GM19463 (cell line): ENCODE results near the gene GBF1.
"Not testable (repeated sequence)": the region's sequence is repeated elsewhere in the genome, so short reads cannot be mapped to it uniquely, and the experiment has no call there.

Source experiments
- ATAC-seq: cut with Tn5 transposase; IDR thresholded peaks from one replicate; pipeline ENCODE4 v1.9.1; 2021; ENCODE audit warnings: mild to moderate bottlenecking, moderate library complexity; ENCODE audit not compliant: unreplicated experiment

GBF1 gene

GRCh38 chr10:102233997-102234396, 11.3 kb upstream of the GBF1 start:
- no peak for ATAC-seq

GRCh38 chr10:102234888-102235597, 10.3 kb upstream of the GBF1 start:
- no peak for ATAC-seq

GRCh38 chr10:102235598-102235920, 9.8 kb upstream of the GBF1 start:
- ATAC-seq, result no peak

DNA sequence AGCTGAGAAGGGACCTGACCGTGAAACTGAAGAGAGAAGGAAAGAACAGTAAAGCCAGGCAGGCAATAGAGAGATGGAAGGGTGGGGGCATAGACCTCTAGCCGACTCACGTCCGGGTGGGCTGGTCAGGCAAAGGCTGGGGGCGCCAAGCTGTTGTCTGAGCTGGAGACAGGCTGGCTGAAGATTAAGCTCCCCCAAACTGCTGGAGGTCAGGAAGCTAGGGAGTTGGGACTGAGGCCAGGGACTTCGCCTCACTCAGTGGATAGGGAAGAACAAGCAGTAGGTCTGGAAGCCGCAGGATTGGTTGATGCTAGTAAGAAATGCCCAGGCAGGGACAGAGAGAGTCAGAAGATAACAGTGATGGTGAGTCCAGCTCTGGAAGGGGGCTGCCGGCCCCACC, 9.3 kb upstream of the GBF1 start:
- ATAC-seq, result no peak

- no peak for ATAC-seq
Observed at GRCh38 chr10:102237711-102238252, 7.5 kb upstream of the GBF1 start.

DNA sequence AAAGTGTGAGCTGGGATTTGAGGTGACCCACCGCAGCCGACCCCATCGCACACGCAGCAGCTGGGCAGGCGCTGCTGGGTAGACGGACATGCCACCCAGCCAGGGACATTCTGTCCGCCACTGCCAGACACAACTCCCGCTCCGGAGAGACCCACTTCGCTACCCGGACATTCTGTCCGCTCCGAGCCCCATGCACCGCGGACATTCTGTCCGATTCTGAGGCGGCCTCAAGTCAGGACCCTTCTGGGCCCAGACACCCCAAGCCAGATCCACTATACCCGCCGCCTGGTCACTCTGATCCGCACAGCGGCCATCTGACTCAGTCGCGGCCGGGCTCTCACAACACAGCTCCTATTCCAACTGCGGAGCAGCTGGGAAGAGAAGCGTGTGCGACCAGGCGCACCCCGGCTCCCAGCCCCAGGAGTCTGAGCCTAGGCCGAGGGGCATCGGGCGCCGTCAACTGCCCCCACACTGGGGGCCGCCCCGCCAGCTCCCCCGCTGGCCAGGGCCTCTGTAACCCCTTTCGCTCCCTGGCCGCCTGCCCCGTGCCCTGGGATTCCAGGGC, 4.8 kb upstream of the GBF1 start:
- no peak for ATAC-seq

DNA sequence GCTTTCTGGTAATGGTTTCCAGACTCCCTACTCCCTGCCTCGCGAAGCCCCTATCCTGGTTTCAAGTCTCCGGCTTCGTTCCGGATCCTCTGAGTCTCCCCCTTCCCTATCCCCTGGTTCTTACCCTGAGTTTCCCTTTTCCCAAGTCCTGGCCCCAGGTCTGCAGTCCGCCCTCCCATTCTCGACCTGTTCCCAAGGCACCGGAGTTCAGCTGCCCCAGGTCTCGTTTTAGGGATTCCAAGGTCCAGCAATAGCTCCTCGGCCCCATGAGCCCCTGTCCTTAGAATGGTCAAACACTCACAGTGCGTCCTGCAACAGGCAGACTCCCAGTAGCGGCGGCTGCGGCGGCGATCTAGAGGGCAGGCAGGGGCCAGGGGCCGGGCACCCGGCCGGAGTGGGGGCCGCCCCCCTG, 4.3 kb upstream of the GBF1 start:
- ATAC-seq, result no peak

DNA sequence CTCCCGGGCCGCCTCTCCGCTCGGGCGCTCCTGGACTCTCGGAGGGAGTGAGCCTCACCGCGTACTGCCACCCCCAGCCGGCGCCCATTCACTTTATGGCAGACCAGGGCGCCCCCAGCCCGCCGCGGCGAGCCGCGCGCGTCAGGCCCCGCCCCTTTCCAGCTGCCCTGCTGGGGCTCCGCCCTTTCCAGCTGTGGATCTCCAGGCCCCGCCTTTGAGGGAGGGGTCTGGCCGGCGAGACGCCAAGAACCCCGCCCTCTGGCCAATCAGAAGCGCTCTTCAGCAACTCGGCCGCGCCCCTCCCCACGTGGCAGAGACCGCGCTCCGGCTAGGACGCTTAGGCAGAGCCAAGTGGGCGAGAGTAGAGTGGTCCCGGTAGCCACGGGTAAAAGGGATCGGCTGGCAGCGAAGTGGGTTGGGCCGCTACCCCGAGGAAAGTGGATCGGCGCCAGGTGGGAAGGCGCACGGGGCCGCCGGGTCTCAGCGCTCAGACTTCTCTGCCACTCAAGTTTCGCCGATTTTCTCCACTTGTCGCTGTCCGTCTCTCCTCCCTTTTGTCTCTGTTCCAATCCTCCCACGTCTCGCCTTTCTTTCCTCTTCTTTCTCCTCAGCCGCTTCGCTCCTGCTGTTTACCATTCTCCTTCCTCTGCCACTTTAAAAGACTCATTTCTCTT, 3.8 kb upstream of the GBF1 start, which contains the start of gene PITX3:
Gene PITX3, minus strand, starts transcription at position 69 of the 674 bp plus-strand sequence. CDS start 9,432 bp downstream, outside the sequence.
- ATAC-seq, result peak; percentile 45

DNA sequence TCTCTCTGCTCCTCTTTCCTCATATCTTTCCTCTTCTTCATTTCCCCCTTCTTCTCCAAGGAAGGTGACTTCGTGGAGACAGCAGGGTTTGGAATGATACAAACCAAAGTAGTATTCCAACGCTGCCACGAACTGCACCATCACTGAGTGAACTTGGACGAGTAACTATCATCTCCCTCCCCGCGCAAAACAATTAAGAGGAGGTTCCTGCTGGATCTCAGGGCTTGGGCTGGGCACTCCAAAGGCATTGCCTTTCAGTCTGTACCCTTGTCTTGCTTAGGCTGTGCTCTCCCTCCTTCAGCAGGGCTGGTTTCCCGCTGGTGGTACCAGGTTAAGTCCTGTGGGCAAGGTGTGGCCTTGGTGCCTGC, 3.2 kb upstream of the GBF1 start:
- ATAC-seq, result no peak

DNA sequence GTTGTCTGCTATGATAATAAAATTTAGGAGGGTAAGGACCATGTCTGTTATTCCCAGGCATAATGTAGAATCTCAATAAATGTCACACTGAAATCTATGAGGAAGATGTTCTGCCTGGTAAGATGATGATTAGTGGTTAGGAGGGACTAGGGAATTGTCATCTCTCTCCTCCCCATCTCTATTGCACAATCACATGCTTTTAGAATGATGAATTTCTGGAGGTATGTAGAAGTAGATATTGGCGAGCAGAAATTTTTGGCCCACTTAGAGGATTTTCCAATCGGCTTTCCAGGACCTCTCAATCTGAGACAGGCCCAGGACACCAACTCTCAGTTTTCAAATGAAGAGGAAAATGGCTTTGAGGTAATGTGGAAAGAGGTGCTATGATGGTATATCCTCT, 2.0 kb upstream of the GBF1 start:
- no peak for ATAC-seq

DNA sequence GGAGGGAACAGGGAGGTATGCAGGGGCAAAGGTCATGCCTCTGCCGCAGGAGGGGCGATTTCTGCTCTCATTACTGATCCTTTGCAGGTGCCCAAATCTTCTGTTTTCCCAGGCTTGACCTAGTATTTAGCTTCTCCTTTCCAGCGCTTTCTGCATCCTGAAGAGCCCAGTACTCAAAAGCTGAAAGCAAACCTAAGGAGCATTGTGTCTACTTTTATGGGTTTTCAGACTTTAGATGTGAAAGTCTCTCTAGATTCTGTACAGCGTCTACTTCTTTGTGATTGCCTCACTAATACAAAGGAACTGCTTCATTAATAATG, 560 bp downstream of the GBF1 start:
- no peak for ATAC-seq

GRCh38 chr10:102246261-102246660, 929 bp downstream of the GBF1 start:
- ATAC-seq, result no peak

DNA sequence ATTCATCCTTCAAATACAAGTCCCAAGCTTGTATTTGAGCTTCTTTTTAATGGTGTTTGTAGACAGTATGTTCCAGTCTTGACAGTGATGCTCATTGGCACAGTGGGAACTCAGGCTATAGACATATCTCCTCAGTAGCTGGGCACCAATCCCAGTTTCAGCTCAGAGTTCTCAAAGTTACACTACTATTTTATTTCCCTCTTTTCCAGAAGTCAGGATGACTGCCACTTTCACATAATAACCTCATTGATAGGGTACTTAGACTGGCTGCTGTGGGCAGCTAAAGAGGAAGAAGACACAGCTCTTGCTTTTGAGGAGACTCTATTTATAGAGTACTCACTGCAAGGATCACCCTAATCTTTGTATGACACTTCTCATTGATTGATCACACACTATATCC, 2.4 kb downstream of the GBF1 start:
- no peak for ATAC-seq

DNA sequence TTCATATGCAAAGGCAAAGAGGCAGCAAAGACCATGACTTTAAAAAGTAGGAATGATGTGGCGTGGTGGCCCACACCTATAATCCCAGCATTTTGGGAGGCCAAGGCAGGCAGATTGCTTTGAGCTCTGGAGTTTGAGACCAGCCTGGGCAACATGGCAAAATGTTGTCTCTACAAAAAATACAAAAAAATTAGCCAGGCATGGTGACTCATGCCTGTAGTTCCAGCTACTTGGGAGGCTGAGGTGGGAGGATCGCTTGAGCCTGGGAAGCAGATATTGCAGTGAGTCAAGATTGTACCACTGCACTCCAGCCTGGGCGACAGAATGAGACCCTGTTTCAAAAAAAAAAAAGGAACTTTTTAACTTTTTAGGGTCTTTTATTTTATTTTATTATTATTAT, 7.2 kb downstream of the GBF1 start:
- not testable (repeated sequence) for ATAC-seq

GRCh38 chr10:102254426-102254825, 9.1 kb downstream of the GBF1 start:
- ATAC-seq, result no peak

GRCh38 chr10:102255404-102255803, 10.1 kb downstream of the GBF1 start:
- ATAC-seq, result no peak

DNA sequence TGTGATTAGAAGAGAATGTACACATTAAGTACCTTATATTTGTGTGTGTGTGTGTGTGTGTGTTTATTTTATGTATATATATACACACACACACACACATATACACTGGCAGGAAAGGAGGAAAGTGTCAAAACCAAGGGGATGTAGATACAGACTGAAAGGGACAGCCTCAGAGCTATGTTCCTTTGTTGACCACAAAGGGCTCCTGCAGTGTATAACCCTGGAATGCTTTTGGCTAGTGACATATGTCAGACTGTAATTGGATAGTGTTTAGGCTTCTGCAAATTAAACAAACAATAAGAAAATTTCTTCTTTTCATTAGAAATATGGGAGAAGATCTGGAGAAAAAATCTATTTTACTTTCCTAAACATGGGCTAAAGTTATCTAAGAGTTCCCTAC, 15.9 kb downstream of the GBF1 start:
- ATAC-seq, result no peak

- no peak for ATAC-seq
Observed at GRCh38 chr10:102261842-102262241, 16.5 kb downstream of the GBF1 start.

- ATAC-seq, result no peak
Observed at GRCh38 chr10:102262744-102263370, 17.5 kb downstream of the GBF1 start.

- no peak for ATAC-seq
Observed at GRCh38 chr10:102264371-102264770, 19.0 kb downstream of the GBF1 start.

DNA sequence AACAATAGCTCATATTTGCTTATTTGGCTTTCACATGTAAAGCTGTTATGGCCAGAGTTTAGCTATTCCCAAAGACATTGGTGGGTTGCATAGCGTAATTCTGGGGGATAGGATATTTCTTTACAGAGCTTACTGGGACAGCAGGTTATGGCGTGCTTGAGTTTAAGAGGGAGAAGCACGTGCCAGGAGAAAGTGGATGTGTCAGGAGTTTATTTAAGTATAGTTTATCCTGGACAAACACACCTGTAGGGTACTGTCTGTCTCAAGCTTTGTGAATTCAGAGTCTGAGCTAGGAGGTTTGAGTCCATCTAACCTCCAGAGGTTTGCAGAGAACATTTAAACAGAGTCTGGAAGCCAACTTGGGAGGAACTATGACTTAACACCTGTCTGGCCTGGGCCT, 21.3 kb downstream of the GBF1 start:
- ATAC-seq, result no peak

- ATAC-seq, result no peak
Observed at GRCh38 chr10:102267748-102268147, 22.4 kb downstream of the GBF1 start.
